ENCODE results near the gene ELP2.
"Not testable (repeated sequence)": the region's sequence is repeated elsewhere in the genome, so short reads cannot be mapped to it uniquely, and the experiment has no call there.

The ELP2 gene

GRCh38 chr18:36160959-36161371 is 31.3 kb downstream of the ELP2 start:
- DNase-seq (ENCODE audit: low read depth) = no peak

- no peak for DNase-seq (ENCODE audit: low read depth)
These were observed 33.3 kb downstream of the ELP2 start for GRCh38 chr18:36162981-36163380.

- no peak for DNase-seq (ENCODE audit: low read depth)
These were observed 38.1 kb downstream of the ELP2 start for GRCh38 chr18:36167692-36168218.

- not testable (repeated sequence) for DNase-seq (ENCODE audit: low read depth)
These were observed 38.6 kb downstream of the ELP2 start for GRCh38 chr18:36168296-36168695.

GRCh38 chr18:36169938-36170337 is 40.2 kb downstream of the ELP2 start:
- DNase-seq (ENCODE audit: low read depth) = no peak

- no peak for DNase-seq (ENCODE audit: low read depth)
These were observed 45.8 kb downstream of the ELP2 start for GRCh38 chr18:36175481-36175880.

GRCh38 chr18:36176177-36176584 is 46.5 kb downstream of the ELP2 start:
- DNase-seq (ENCODE audit: low read depth) = no peak

- DNase-seq (ENCODE audit: low read depth) = no peak
These were observed 47.0 kb downstream of the ELP2 start for GRCh38 chr18:36176711-36177110.

- DNase-seq (ENCODE audit: low read depth) = no peak
These were observed 48.2 kb downstream of the ELP2 start for GRCh38 chr18:36177913-36178312.

GRCh38 chr18:36179562-36180355 is 50.1 kb downstream of the ELP2 start:
- no peak for DNase-seq (ENCODE audit: low read depth)

GRCh38 chr18:36181441-36181840 is 51.7 kb downstream of the ELP2 start:
- no peak for DNase-seq (ENCODE audit: low read depth)

GRCh38 chr18:36181898-36182506 is 52.3 kb downstream of the ELP2 start:
- no peak for DNase-seq (ENCODE audit: low read depth)

- no peak for DNase-seq (ENCODE audit: low read depth)
These were observed 53.3 kb downstream of the ELP2 start for GRCh38 chr18:36183033-36183432.

GRCh38 chr18:36183987-36184386 is 54.3 kb downstream of the ELP2 start:
- no peak for DNase-seq (ENCODE audit: low read depth)

GRCh38 chr18:36185157-36185556 is 55.5 kb downstream of the ELP2 start:
- no peak for DNase-seq (ENCODE audit: low read depth)

GRCh38 chr18:36185901-36186460 is 56.3 kb downstream of the ELP2 start:
- no peak for DNase-seq (ENCODE audit: low read depth)

GRCh38 chr18:36186461-36187192 is 56.9 kb downstream of the ELP2 start:
- no peak for DNase-seq (ENCODE audit: low read depth)

- no peak for DNase-seq (ENCODE audit: low read depth)
These were observed 57.6 kb downstream of the ELP2 start, which contains the start of gene MOCOS for GRCh38 chr18:36187193-36187825. Gene MOCOS, plus strand, starts transcription at chr18:36187497. Its CDS starts 43 bp downstream, at chr18:36187540.

GRCh38 chr18:36187826-36188721 is 58.4 kb downstream of the ELP2 start:
- DNase-seq (ENCODE audit: low read depth) = no peak

- DNase-seq (ENCODE audit: low read depth) = no peak
These were observed 59.2 kb downstream of the ELP2 start for GRCh38 chr18:36188916-36189315.

- DNase-seq (ENCODE audit: low read depth) = no peak
These were observed 59.8 kb downstream of the ELP2 start for GRCh38 chr18:36189486-36189885.

All from stimulated activated CD8-positive, alpha-beta memory T cell treated with anti-CD3 and anti-CD28 coated beads, Interleukin-7, amount 100 ng/mL, for 24 hours (primary cell).